ENCODE measurements around the gene BEST4. TPM values are rescaled to one million over a fixed set of nuclear protein-coding genes. Genes with fewer than 3 reads are reported as not detected.

The BEST4 gene
- total and polyA plus RNA-seq, 2 of the 13 experiments (the other 11 are each of a cell fraction or from before 2014, with no cell fraction given), result 0.77 to 1.4 TPM

DNA sequence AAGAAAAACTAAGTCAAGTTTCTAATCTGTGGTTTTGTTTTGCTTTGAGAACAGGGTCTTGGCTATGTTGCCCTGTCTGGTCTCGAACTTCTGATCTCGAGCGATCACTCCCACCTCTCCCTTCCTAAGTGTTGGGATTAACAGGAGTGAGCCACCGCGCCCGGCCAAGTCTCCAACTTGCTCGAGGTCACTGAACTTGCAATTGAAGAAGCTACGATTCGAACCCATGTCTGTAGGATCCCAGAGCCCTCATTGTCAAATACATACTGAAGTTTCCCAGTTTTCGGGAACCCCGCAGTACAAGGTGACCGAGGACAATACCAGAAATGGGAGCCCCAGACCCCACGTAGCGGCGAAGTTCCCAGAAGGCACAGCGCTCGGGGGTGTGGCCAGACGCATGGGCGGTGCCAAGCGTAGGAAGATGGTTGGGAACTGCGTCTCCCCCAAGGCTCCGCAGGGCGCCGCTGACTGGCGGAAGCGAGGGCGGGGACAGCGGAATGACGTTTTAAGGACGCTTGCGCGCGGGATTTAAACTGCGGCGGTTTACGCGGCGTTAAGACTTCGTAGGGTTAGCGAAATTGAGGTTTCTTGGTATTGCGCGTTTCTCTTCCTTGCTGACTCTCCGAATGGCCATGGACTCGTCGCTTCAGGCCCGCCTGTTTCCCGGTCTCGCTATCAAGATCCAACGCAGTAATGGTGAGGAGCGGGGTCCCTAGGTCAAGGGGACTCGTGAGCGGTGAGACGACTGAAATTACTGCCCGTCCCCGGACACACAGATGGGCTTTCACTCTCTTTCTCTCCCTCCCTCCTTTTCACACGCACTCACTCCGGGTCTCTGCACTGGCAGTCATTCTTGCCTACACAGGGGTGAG is 48.4 kb downstream of the BEST4 start, which contains the start of gene KIF2C (continued):
- TF ChIP-seq, protein P1, sequence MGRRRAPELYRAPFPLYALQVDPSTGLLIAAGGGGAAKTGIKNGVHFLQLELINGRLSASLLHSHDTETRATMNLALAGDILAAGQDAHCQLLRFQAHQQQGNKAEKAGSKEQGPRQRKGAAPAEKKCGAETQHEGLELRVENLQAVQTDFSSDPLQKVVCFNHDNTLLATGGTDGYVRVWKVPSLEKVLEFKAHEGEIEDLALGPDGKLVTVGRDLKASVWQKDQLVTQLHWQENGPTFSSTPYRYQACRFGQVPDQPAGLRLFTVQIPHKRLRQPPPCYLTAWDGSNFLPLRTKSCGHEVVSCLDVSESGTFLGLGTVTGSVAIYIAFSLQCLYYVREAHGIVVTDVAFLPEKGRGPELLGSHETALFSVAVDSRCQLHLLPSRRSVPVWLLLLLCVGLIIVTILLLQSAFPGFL (CRISPR knock-in tag; IDR thresholded peaks at IDR 0.05), result no peak
- peak; percentile 77; the same call in 1 of the 2 replicates for TF ChIP-seq ZSCAN31 (CRISPR knock-in tag; IDR thresholded peaks at IDR 0.05; ENCODE audit: low read depth)
- peak; percentile 20; the same call in 1 of the 2 replicates for TF ChIP-seq HOXA9 (CRISPR knock-in tag; IDR thresholded peaks at IDR 0.05; ENCODE audit: borderline replicate concordance)
- TF ChIP-seq ZNF292 (CRISPR knock-in tag; IDR thresholded peaks at IDR 0.05; ENCODE audit: borderline replicate concordance, low read depth), result no peak
- peak; percentile 88 for TF ChIP-seq KLF12 (CRISPR knock-in tag; IDR thresholded peaks at IDR 0.05; ENCODE audit: borderline replicate concordance)
- peak; percentile 77; the same call in 1 of the 2 replicates for TF ChIP-seq KLF13 (CRISPR knock-in tag; IDR thresholded peaks at IDR 0.05)
- TF ChIP-seq NR2C2 (CRISPR knock-in tag; IDR thresholded peaks at IDR 0.05; ENCODE audit: borderline replicate concordance), result peak; percentile 57
- TF ChIP-seq, protein P2, sequence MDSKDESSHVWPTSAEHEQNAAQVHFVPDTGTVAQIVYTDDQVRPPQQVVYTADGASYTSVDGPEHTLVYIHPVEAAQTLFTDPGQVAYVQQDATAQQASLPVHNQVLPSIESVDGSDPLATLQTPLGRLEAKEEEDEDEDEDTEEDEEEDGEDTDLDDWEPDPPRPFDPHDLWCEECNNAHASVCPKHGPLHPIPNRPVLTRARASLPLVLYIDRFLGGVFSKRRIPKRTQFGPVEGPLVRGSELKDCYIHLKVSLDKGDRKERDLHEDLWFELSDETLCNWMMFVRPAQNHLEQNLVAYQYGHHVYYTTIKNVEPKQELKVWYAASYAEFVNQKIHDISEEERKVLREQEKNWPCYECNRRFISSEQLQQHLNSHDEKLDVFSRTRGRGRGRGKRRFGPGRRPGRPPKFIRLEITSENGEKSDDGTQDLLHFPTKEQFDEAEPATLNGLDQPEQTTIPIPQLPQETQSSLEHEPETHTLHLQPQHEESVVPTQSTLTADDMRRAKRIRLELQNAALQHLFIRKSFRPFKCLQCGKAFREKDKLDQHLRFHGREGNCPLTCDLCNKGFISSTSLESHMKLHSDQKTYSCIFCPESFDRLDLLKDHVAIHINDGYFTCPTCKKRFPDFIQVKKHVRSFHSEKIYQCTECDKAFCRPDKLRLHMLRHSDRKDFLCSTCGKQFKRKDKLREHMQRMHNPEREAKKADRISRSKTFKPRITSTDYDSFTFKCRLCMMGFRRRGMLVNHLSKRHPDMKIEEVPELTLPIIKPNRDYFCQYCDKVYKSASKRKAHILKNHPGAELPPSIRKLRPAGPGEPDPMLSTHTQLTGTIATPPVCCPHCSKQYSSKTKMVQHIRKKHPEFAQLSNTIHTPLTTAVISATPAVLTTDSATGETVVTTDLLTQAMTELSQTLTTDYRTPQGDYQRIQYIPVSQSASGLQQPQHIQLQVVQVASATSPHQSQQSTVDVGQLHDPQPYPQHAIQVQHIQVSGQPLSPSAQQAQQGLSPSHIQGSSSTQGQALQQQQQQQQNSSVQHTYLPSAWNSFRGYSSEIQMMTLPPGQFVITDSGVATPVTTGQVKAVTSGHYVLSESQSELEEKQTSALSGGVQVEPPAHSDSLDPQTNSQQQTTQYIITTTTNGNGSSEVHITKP (CRISPR knock-in tag; IDR thresholded peaks at IDR 0.05; ENCODE audit: low read depth), result peak; percentile 80; the same call in 1 of the 2 replicates
- TF ChIP-seq PCBP1 (IDR thresholded peaks at IDR 0.05; ENCODE audit: borderline replicate concordance, low read depth, low read length), result no peak
- 0 out of 2 replicates have a peak, but pooled peaks have one; percentile 45 for TF ChIP-seq ZSCAN29 (CRISPR knock-in tag; conservative IDR thresholded peaks at IDR 0.05)
- TF ChIP-seq ASH2L (IDR thresholded peaks at IDR 0.05; ENCODE audit: insufficient read length, low read depth, low read length), result no peak
- no peak for TF ChIP-seq ATF7 (IDR thresholded peaks at IDR 0.05)
- TF ChIP-seq ATF7 (CRISPR knock-in tag; IDR thresholded peaks at IDR 0.05), result peak; percentile 68
- TF ChIP-seq NR2F6 (IDR thresholded peaks at IDR 0.05), result no peak
- peak; percentile 29; the same call in 1 of the 2 replicates for TF ChIP-seq NR2F6 (CRISPR knock-in tag; IDR thresholded peaks at IDR 0.05)
- TF ChIP-seq CREM (IDR thresholded peaks at IDR 0.05), result peak; percentile 93
- 0 out of 2 replicates have a peak, but pooled peaks have one; percentile 5 for TF ChIP-seq CREM (CRISPR knock-in tag; IDR thresholded peaks at IDR 0.05)
- TF ChIP-seq, protein P3, sequence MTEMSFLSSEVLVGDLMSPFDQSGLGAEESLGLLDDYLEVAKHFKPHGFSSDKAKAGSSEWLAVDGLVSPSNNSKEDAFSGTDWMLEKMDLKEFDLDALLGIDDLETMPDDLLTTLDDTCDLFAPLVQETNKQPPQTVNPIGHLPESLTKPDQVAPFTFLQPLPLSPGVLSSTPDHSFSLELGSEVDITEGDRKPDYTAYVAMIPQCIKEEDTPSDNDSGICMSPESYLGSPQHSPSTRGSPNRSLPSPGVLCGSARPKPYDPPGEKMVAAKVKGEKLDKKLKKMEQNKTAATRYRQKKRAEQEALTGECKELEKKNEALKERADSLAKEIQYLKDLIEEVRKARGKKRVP (CRISPR knock-in tag; IDR thresholded peaks at IDR 0.05), result peak in 1 of 2 experiments; percentile 69; a peak in 2 of 4 replicates
- peak; percentile 51; the same call in 1 of the 2 replicates for TF ChIP-seq ZNF160 (CRISPR knock-in tag; IDR thresholded peaks at IDR 0.05)
- TF ChIP-seq NFE2L1 (CRISPR knock-in tag; IDR thresholded peaks at IDR 0.05; ENCODE audit: borderline replicate concordance), result no peak
- TF ChIP-seq SIN3B (IDR thresholded peaks at IDR 0.05; ENCODE audit: low read length), result peak; percentile 99
- peak; percentile 25; the same call in 1 of the 2 replicates for TF ChIP-seq WIZ (CRISPR knock-in tag; IDR thresholded peaks at IDR 0.05)
- TF ChIP-seq ZNF724P (CRISPR knock-in tag; IDR thresholded peaks at IDR 0.05; ENCODE audit: borderline replicate concordance), result 0 out of 2 replicates have a peak, but pooled peaks have one; percentile 48
- TF ChIP-seq, protein P4, sequence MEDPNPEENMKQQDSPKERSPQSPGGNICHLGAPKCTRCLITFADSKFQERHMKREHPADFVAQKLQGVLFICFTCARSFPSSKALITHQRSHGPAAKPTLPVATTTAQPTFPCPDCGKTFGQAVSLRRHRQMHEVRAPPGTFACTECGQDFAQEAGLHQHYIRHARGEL (CRISPR knock-in tag; IDR thresholded peaks at IDR 0.05), result no peak

Data from HepG2 (cell line).